Sigmoid colon (tissue), 4 donors: ENCODE results near the gene USP13.

ENCODE experiments used
- CTCF ChIP-seq, 4 experiments: fragments of 450-650 bp in 3 of 4; fragments of 200-600 bp in 1 of 4; IDR thresholded peaks; one replicate each; pipeline ENCODE4 v1.5.1; 2016 to 2019; ENCODE audit warnings: antibody characterized with exemption in 4 of 4, mild to moderate bottlenecking in 3 of 4, moderate library complexity in 2 of 4
- POLR2AphosphoS5 ChIP-seq, 4 donors: sonication (generic); formaldehyde crosslinking; IDR thresholded peaks; one replicate each; pipeline ENCODE4 v1.6.1; 2017; ENCODE audit warnings: antibody characterized with exemption in 4 of 4

GRCh38 chr3:179750720-179751328 is 98.0 kb downstream of the USP13 start:
- no peak for TF ChIP-seq CTCF (IDR thresholded peaks at IDR 0.05)
- TF ChIP-seq POLR2AphosphoS5 (IDR thresholded peaks at IDR 0.05): no peak
